Thyroid gland (tissue), 4 donors: Measurements from ENCODE around the gene CNN3.

Experiments used
- CTCF ChIP-seq, 6 experiments: fragments of 200-600 bp in 3 of 6; fragments of 450-650 bp in 3 of 6; sonication (generic) in 3 of 6; IDR thresholded peaks; one replicate each; pipeline ENCODE4 v1.5.1; 2016 to 2019; ENCODE audit warnings: antibody characterized with exemption in 6 of 6, mild to moderate bottlenecking in 2 of 6, inconsistent platforms in 1 of 6, moderate library complexity in 1 of 6
- POLR2A ChIP-seq, 2 donors: fragments of 450-650 bp; IDR thresholded peaks; one replicate each; pipeline ENCODE4 v1.6.1; 2017; ENCODE audit warnings: antibody characterized with exemption in 2 of 2, mild to moderate bottlenecking in 2 of 2, moderate library complexity in 1 of 2

DNA sequence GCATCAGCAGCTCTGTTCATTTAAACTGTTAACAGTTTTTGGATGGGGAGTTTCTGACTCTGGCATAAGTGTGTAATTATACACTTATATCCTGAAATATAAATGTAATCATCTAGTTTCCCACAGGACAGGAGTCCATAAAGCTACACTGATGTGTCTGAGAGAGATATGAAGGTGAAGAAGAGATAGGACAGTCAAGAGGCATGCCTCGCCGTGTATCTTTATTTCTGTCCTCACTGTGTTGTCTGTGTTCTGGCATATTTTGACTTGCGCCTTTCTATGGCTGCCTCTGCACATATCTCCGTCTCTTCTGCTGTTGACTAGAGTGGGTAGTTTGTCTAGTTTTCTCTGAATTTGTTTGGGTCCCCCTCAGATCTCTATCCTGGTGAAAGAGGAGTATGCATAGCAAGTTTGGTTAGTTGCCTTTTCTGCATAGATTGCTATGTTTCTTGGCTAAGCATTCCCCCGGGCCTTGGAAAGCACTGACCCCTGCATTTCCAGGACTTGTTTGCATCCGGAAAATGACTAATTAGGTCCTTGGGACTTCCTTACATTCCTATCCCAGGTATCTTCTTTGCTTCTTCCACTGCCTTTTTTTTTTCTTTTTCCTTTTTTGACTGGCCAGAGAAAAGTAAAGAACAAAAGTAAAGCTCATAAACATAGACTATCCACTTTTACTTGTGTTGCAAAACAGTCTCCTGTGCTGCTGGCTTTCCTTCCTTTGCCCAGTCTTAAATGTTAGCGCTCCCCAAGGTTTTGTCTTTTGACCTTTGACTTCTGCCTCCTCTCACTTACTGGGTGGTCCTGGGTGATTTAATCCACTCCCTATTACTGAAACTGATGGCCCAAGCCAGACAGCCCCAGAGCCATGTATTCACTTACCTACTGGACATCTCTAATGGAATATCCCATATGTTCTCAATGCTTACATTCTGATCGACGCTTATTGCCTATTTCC is 27.6 kb upstream of the CNN3 start:
- TF ChIP-seq CTCF (IDR thresholded peaks at IDR 0.05) (no peak), POLR2A (IDR thresholded peaks at IDR 0.05) (no peak)
